K562 (cell line): ENCODE measurements around the gene JSRP1. TPM values are rescaled to one million over a fixed set of nuclear protein-coding genes. Genes with fewer than 3 reads are reported as not detected.

Experiments used
- CBX3 ChIP-seq, 2 experiments: IDR thresholded peaks; 1 replicate in 1 of 2; 2 replicates in 1 of 2; pipeline ENCODE4 v1.6.1; 2012; ENCODE audit warnings: inconsistent platforms in 2 of 2, low read length in 2 of 2, borderline replicate concordance in 1 of 2, control low read depth in 1 of 2
- CHD7 ChIP-seq: fragments of 200-600 bp; sonication (generic); IDR thresholded peaks from one replicate; pipeline ENCODE4 v1.6.1; 2012; ENCODE audit warnings: mild to moderate bottlenecking, low read depth, low read length, inconsistent platforms
- EP400 ChIP-seq: fragments of 450-650 bp; IDR thresholded peaks from 2 replicates; pipeline ENCODE4 v1.6.1; 2017; ENCODE audit warnings: antibody characterized with exemption, mild to moderate bottlenecking, moderate library complexity
- FOSL1 ChIP-seq: fragments of 200-800 bp; sonication (Bioruptor generic); conservative IDR thresholded peaks from 2 replicates; pipeline ENCODE4 v1.6.1; 2016; ENCODE audit warnings: missing genetic modification characterization, missing compliant biosample characterization
- GATAD2B ChIP-seq: fragments of 450-650 bp; IDR thresholded peaks from 2 replicates; pipeline ENCODE4 v1.6.1; 2017; ENCODE audit warnings: mild to moderate bottlenecking, borderline replicate concordance
- GTF2F1 ChIP-seq: IDR thresholded peaks from 2 replicates; pipeline ENCODE4 v1.6.1; 2011; ENCODE audit warnings: low read depth, low read length, improper control_type of control experiment
- LARP7 ChIP-seq: fragments of 450-650 bp; IDR thresholded peaks from 2 replicates; pipeline ENCODE4 v1.6.1; 2016
- MTA3 ChIP-seq: fragments of 450-650 bp; formaldehyde crosslinking; IDR thresholded peaks from 2 replicates; pipeline ENCODE4 v1.6.1; 2017; ENCODE audit warnings: mild to moderate bottlenecking, borderline replicate concordance
- MYC ChIP-seq, 2 experiments: fragments of 250-450 bp in 1 of 2; sonication (Bioruptor Pico) in 1 of 2; IDR thresholded peaks; 2 replicates each; pipeline versions ENCODE4 v1.5.1 to v1.6.1; 2012 to 2021; ENCODE audit warnings: low read depth in 2 of 2, borderline replicate concordance in 1 of 2, improper control_type of control experiment in 1 of 2, low read length in 1 of 2, mild to moderate bottlenecking in 1 of 2, moderate library complexity in 1 of 2
- NR3C1 ChIP-seq: sonication (generic); formaldehyde crosslinking; IDR thresholded peaks from 2 replicates; pipeline ENCODE4 v1.8.1; 2022; ENCODE audit warnings: missing genetic modification reagents
- NRF1 ChIP-seq, 2 experiments: fragments of 450-650 bp; IDR thresholded peaks in 1 of 2; conservative IDR thresholded peaks in 1 of 2; 2 replicates each; pipeline ENCODE4 v1.6.1; 2014; ENCODE audit warnings: mild to moderate bottlenecking in 2 of 2
- PHB2 ChIP-seq: fragments of 450-650 bp; IDR thresholded peaks from 2 replicates; pipeline ENCODE4 v1.6.1; 2017; ENCODE audit warnings: low read depth
- PHF20 ChIP-seq: fragments of 450-650 bp; IDR thresholded peaks from 2 replicates; pipeline ENCODE4 v1.6.1; 2018; ENCODE audit not compliant: partially characterized antibody
- RHOXF2B ChIP-seq: fragments of 250-450 bp; sonication (Bioruptor Pico); conservative IDR thresholded peaks from 2 replicates; pipeline ENCODE4 v1.5.1; 2021
- TCF7 ChIP-seq: sonication (generic); IDR thresholded peaks from 2 replicates; pipeline ENCODE4 v1.6.1; 2016; ENCODE audit warnings: antibody characterized with exemption, borderline replicate concordance
- ZC3H11A ChIP-seq: IDR thresholded peaks from 2 replicates; pipeline ENCODE4 v1.6.1; 2012; ENCODE audit warnings: low read depth, low read length, improper control_type of control experiment
- ZEB2 ChIP-seq: fragments of 450-650 bp; IDR thresholded peaks from 2 replicates; pipeline ENCODE4 v1.6.1; 2016
- polyA plus RNA-seq, 8 experiments: library from polyadenylated mRNA; depleted of rRNA in 4 of 8; stranded (reverse) in 5 of 8; unstranded in 3 of 8; fragments of >200 nt; fragmentation: Nextera tagmentation in 2 of 8; fragmentation: Illumina TruSeq in 1 of 8; extraction: Ambion mirVana in 2 of 8; extraction: Trizol in 1 of 8; gene quantifications; 2 replicates each; pipeline versions ENCODE4 v1.2.1 to v1.2.3, GENCODE V29; 2011 to 2014; ENCODE audit warnings: inconsistent platforms in 1 of 8, missing spikeins in 1 of 8
- total RNA-seq, 7 experiments: library from RNA; depleted of rRNA in 6 of 7; stranded (reverse); fragments of >200 nt in 6 of 7; fragmentation: Illumina TruSeq in 2 of 7; extraction: Trizol in 2 of 7; gene quantifications; 2 replicates each; pipeline versions ENCODE4 v1.2.1 to v1.2.3, GENCODE V29; 2011 to 2021; ENCODE audit warnings: low replicate concordance in 1 of 7

Gene JSRP1
- total and polyA plus RNA-seq, 9 of the 15 experiments (the other 6 are each of a cell fraction or from before 2014, with no cell fraction given): 0.08 to 1.2 (median 0.51) TPM; not detected in 4

GRCh38 chr19:2273356-2274184 is 17.4 kb upstream of the JSRP1 start (continued):
- TF ChIP-seq EP400: peak; percentile 51; the same call in 1 of the 2 replicates
- 0 out of 2 replicates have a peak, but pooled peaks have one; percentile 27 for TF ChIP-seq GTF2F1
- peak; percentile 86; the same call in 1 of the 2 replicates for TF ChIP-seq MTA3
- TF ChIP-seq LARP7: 0 out of 2 replicates have a peak, but pooled peaks have one; percentile 23
- peak; percentile 66; the same call in 1 of the 2 replicates for TF ChIP-seq ZC3H11A
- TF ChIP-seq NR3C1 (CRISPR knock-in tag): no peak
- TF ChIP-seq ZEB2: 0 out of 2 replicates have a peak, but pooled peaks have one; percentile 40
- peak; percentile 62 for TF ChIP-seq MYC (IDR thresholded peaks at IDR 0.05; ENCODE audit: low read depth, low read length)
- peak; percentile 90; the same call in 1 of the 2 replicates for TF ChIP-seq MYC (CRISPR knock-in tag; IDR thresholded peaks at IDR 0.05; ENCODE audit: borderline replicate concordance, low read depth)
- TF ChIP-seq FOSL1: peak; percentile 30; the same call in 1 of the 2 replicates
- TF ChIP-seq PHF20: peak; percentile 31
- peak; percentile 92 to 93 for TF ChIP-seq NRF1 (conservative IDR thresholded peaks at IDR 0.05 in 1 of 2, IDR thresholded peaks at IDR 0.05 in 1 of 2)
- TF ChIP-seq PHB2: no peak
- peak; percentile 51 for TF ChIP-seq CHD7
- 0 out of 3 replicates have a peak, but pooled peaks of 1 of the 2 experiments have one; percentile 46 for TF ChIP-seq CBX3 (IDR thresholded peaks at IDR 0.05; ENCODE audit: borderline replicate concordance in 1 of 2, low read length in 2 of 2)
- peak; percentile 16 for TF ChIP-seq TCF7
- TF ChIP-seq GATAD2B: peak; percentile 52; the same call in 1 of the 2 replicates
- 0 out of 2 replicates have a peak, but pooled peaks have one; percentile 79 for TF ChIP-seq RHOXF2B (CRISPR knock-in tag)
